K562 (cell line): ENCODE data around the gene IZUMO4. TPM values are rescaled to one million over a fixed set of nuclear protein-coding genes. Genes with fewer than 3 reads are reported as not detected.

Source experiments
- ATAC-seq: fragments of 200-7000 bp; cut with Tn5 transposase; 3 replicates; pipeline ENCODE4 v1.9.1; 2020; ENCODE audit warnings: moderate library complexity
- BruUV-seq: library from RNA; stranded (reverse); fragments of 400-500 nt; replicated peaks from 2 replicates; lab custom pipeline; 2021; lab: Mats Ljungman, UMichigan
- CTCF ChIA-PET: fragments of 300-600 bp; formaldehyde crosslinking; extraction: SDS; loops from one replicate; lab custom pipeline; 2021; ENCODE audit warnings: low intra/inter-chr PET ratio; lab: Yijun Ruan, JAX
- POLR2A ChIA-PET: fragments of 300-600, 350-650 bp; sonication (Branson Sonifier 250); formaldehyde crosslinking; extraction: SDS; loops from one replicate; lab custom pipeline; 2021; ENCODE audit warnings: antibody characterized with exemption, inconsistent platforms; lab: Yijun Ruan, JAX
- DNase-seq, 4 experiments: peaks; one replicate each; pipeline versions ENCODE4 v3.0.0 to v3.0.0-alpha.2; 2011 to 2018; ENCODE audit warnings: low spot score in 3 of 4, mixed read lengths in 3 of 4; ENCODE audit errors: extremely low read depth in 1 of 4
- FAIRE-seq: peaks from 2 replicates; lab custom pipeline; 2011; peaks lifted over from hg19 to GRCh38; lab: Jason Lieb, UNC
- H2AFZ ChIP-seq: 2 replicates; pipeline ENCODE4 v1.6.0; 2011; ENCODE audit warnings: low read depth, low read length, control low read depth, inconsistent platforms
- H3K27ac ChIP-seq: fragments of 200-600 bp; 3 replicates; pipeline ENCODE4 v1.8.0; 2011; ENCODE audit warnings: low read depth, mild to moderate bottlenecking, control low read depth, inconsistent platforms, low read length, moderate library complexity, mixed read lengths; ENCODE audit errors: extremely low read depth
- H3K27me3 ChIP-seq, 2 experiments: fragments of 300-600 bp in 1 of 2; 2 replicates in 1 of 2; 3 replicates in 1 of 2; pipeline versions ENCODE4 v1.6.0 to v1.8.0; 2011; ENCODE audit warnings: inconsistent platforms in 2 of 2, low read length in 2 of 2, mild to moderate bottlenecking in 1 of 2, mixed read lengths in 1 of 2, moderate library complexity in 1 of 2; ENCODE audit not compliant: control insufficient read depth in 2 of 2, insufficient read depth in 2 of 2
- H3K36me3 ChIP-seq: fragments of 300-600 bp; 3 replicates; pipeline ENCODE4 v1.8.0; 2011; ENCODE audit warnings: mild to moderate bottlenecking, low read length, inconsistent platforms; ENCODE audit not compliant: control insufficient read depth, insufficient read depth
- H3K4me1 ChIP-seq, 2 experiments: fragments of 200-600 bp in 1 of 2; replicated peaks in 1 of 2; 2 replicates in 1 of 2; 3 replicates in 1 of 2; pipeline versions ENCODE4 v1.5.1 to v1.8.0; 2011; ENCODE audit warnings: inconsistent platforms in 2 of 2, low read length in 2 of 2, mild to moderate bottlenecking in 1 of 2, mixed read lengths in 1 of 2, moderate library complexity in 1 of 2; ENCODE audit not compliant: control insufficient read depth in 2 of 2, insufficient read depth in 2 of 2
- H3K4me2 ChIP-seq: 2 replicates; pipeline ENCODE4 v1.6.1; 2011; ENCODE audit warnings: low read length, control low read depth, inconsistent platforms, mixed read lengths; ENCODE audit not compliant: insufficient read depth
- H3K4me3 ChIP-seq: fragments of 200-600 bp; sonication (generic), shearing (Covaris generic); 2 replicates; pipeline ENCODE4 v1.5.1; 2016; ENCODE audit warnings: control low read depth, inconsistent platforms
- H3K79me2 ChIP-seq: fragments of 200-600 bp; 3 replicates; pipeline ENCODE4 v1.8.0; 2011; ENCODE audit warnings: low read length, inconsistent platforms; ENCODE audit not compliant: control insufficient read depth, insufficient read depth
- H3K9ac ChIP-seq, 2 experiments: 2 replicates each; pipeline versions ENCODE4 v1.6.0 to v1.6.1; 2011; ENCODE audit warnings: low read depth in 2 of 2, low read length in 2 of 2, control low read depth in 1 of 2, inconsistent platforms in 1 of 2, mild to moderate bottlenecking in 1 of 2, mixed read lengths in 1 of 2; ENCODE audit not compliant: insufficient read depth in 1 of 2
- H3K9me1 ChIP-seq: one replicate; pipeline ENCODE4 v1.6.0; 2011; ENCODE audit warnings: inconsistent platforms, mild to moderate bottlenecking, low read length, moderate library complexity; ENCODE audit not compliant: control insufficient read depth, insufficient read depth
- H3K9me3 ChIP-seq: replicated peaks from 2 replicates; pipeline ENCODE4 v1.5.1; 2011; ENCODE audit warnings: low read depth, low read length, inconsistent platforms; ENCODE audit not compliant: control insufficient read depth, insufficient read depth
- H4K20me1 ChIP-seq: replicated peaks from 2 replicates; pipeline ENCODE4 v1.6.1; 2011; ENCODE audit warnings: low read length, inconsistent platforms, mixed read lengths; ENCODE audit not compliant: control insufficient read depth, insufficient read depth
- CHD7 ChIP-seq: fragments of 200-600 bp; sonication (generic); IDR thresholded peaks from one replicate; pipeline ENCODE4 v1.6.1; 2012; ENCODE audit warnings: mild to moderate bottlenecking, low read depth, low read length, inconsistent platforms
- PRDM10 ChIP-seq: fragments of 450-650 bp; IDR thresholded peaks from 2 replicates; pipeline ENCODE4 v1.6.1; 2018; ENCODE audit not compliant: partially characterized antibody
- ZNF449 ChIP-seq: fragments of 250-450 bp; sonication (Bioruptor Pico); IDR thresholded peaks from 2 replicates; pipeline ENCODE4 v1.8.0; 2022; ENCODE audit warnings: moderate library complexity, mild to moderate bottlenecking, inconsistent platforms
- WGBS: fragments of 100-300 bp; shearing (Covaris generic); methylation state at CpG from one replicate; pipeline ENCODE4 v1.1.6; 2016; ENCODE audit warnings: low coverage, mixed read lengths; ENCODE audit not compliant: insufficient coverage; ENCODE audit errors: missing lambda C conversion rate; 5-methylcytosine and 5-hydroxymethylcytosine counted together
- in situ Hi-C: fragments of 300-500 bp; cut with MboI; formaldehyde crosslinking; loops from 4 replicates; pipeline ENCODE4 v1.15.0; 2018; ENCODE audit warnings: inconsistent platforms, mixed read lengths
- intact Hi-C: fragments of 100-400 bp; cut with micrococcal nuclease; formaldehyde crosslinking; loops from 2 replicates; pipeline ENCODE4 v1.14.2; 2022
- polyA plus RNA-seq, 8 experiments: library from polyadenylated mRNA; depleted of rRNA in 4 of 8; stranded (reverse) in 5 of 8; unstranded in 3 of 8; fragments of >200 nt; fragmentation: Nextera tagmentation in 2 of 8; fragmentation: Illumina TruSeq in 1 of 8; extraction: Ambion mirVana in 2 of 8; extraction: Trizol in 1 of 8; gene quantifications; 2 replicates each; pipeline versions ENCODE4 v1.2.1 to v1.2.3, GENCODE V29; 2011 to 2014; ENCODE audit warnings: inconsistent platforms in 1 of 8, missing spikeins in 1 of 8
- total RNA-seq, 7 experiments: library from RNA; depleted of rRNA in 6 of 7; stranded (reverse); fragments of >200 nt in 6 of 7; fragmentation: Illumina TruSeq in 2 of 7; extraction: Trizol in 2 of 7; gene quantifications; 2 replicates each; pipeline versions ENCODE4 v1.2.1 to v1.2.3, GENCODE V29; 2011 to 2021; ENCODE audit warnings: low replicate concordance in 1 of 7

IZUMO4 gene
- total and polyA plus RNA-seq, 9 of the 15 experiments (the other 6 are each of a cell fraction or from before 2014, with no cell fraction given): 0.07 to 3.9 (median 1.2) TPM

- 96% methylated on average over 18 of the region's 24 CpGs for WGBS
- CTCF ChIA-PET: no interaction called here
Observed at GRCh38 chr19:2113439-2114211, 16.9 kb downstream of the IZUMO4 start.

More at GRCh38 chr19:2113439-2114211, 16.9 kb downstream of the IZUMO4 start:
- BruUV-seq: no TSS peak
- intact Hi-C loops: no loop called here
- ATAC-seq (no peak), FAIRE-seq (no peak), DNase-seq (no peak)
- H3K4me1 ChIP-seq: peaks cover 0 to 15% of the 10 kb centered on the region in 2 experiments; a peak in 1 of 5 replicates
- H3K36me3 ChIP-seq: peaks cover 98% of the 10 kb centered on the region
- no peaks in the 10 kb centered on the region for H3K9me3 ChIP-seq
- H3K4me3 ChIP-seq: no peak overlapping the region
- no peaks in the 10 kb centered on the region for H3K27me3 ChIP-seq
- no peak overlapping the region for H3K27ac ChIP-seq
- TF ChIP-seq CHD7: no peak
- no peak for TF ChIP-seq PRDM10
- TF ChIP-seq ZNF449 (CRISPR knock-in tag): no peak
- POLR2A ChIA-PET: interaction anchor here (1.2 kb wide), 1 partner anchor 363 kb away, joined by 3 read pairs; the partner anchor contains the start of gene GADD45B
- H3K9me1 ChIP-seq: no peaks in the 10 kb centered on the region
- no peak overlapping the region for H3K9ac ChIP-seq
- H3K79me2 ChIP-seq: no peaks in the 10 kb centered on the region
- H4K20me1 ChIP-seq: no peaks in the 10 kb centered on the region; the same call in 1 of the 2 replicates
- no peak overlapping the region for H2AFZ ChIP-seq
- in situ Hi-C loops: no loop called here
- no peak overlapping the region for H3K4me2 ChIP-seq
